ENCODE measurements around the gene ERMARD.

DNA sequence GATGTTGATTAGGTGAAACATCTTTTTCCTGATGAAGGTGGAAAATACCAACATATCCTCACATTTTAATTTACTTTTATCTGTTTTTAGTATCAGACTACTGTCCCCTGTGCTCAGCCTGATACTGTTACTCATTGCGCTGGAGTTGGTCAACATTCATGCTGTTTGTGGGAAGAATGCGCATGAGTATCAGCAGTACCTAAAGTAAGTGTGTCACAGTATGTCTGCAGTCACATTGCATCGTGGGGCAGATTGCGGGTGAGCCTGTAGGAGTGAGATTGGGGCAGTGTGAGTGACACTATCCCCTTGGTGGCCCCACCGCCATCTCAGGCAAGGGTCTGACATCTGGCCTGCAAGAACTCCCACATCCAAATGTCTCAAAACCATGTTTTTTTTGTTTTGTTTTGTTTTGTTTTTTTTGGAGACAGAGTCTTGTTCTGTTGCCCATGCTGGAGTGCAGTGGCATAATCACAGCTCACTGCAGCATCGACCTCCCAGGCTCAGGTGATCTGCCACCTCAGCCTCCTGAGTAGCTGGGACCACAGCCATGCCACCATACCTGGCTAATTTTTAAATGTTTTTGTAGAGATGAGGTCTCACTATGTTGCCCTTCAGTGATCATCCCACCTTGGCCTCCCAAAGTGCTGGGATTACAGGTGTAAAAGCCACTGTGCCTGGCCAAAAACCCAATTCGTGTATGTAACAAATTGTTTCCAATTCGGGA lies 27.8 kb downstream of the ERMARD start:
- TF ChIP-seq, protein P1, sequence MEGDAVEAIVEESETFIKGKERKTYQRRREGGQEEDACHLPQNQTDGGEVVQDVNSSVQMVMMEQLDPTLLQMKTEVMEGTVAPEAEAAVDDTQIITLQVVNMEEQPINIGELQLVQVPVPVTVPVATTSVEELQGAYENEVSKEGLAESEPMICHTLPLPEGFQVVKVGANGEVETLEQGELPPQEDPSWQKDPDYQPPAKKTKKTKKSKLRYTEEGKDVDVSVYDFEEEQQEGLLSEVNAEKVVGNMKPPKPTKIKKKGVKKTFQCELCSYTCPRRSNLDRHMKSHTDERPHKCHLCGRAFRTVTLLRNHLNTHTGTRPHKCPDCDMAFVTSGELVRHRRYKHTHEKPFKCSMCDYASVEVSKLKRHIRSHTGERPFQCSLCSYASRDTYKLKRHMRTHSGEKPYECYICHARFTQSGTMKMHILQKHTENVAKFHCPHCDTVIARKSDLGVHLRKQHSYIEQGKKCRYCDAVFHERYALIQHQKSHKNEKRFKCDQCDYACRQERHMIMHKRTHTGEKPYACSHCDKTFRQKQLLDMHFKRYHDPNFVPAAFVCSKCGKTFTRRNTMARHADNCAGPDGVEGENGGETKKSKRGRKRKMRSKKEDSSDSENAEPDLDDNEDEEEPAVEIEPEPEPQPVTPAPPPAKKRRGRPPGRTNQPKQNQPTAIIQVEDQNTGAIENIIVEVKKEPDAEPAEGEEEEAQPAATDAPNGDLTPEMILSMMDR (conservative IDR thresholded peaks at IDR 0.05; ENCODE audit: low read depth, low read length): no peak
- TF ChIP-seq EZH2 (IDR thresholded peaks at IDR 0.05; ENCODE audit: borderline replicate concordance, low read depth, low read length, poor library complexity, severe bottlenecking): no peak
